GM19324 (cell line): ENCODE results near the gene MCOLN1.
"Not testable (repeated sequence)": the region's sequence is repeated elsewhere in the genome, so short reads cannot be mapped to it uniquely, and the experiment has no call there.

Experiments used
- ATAC-seq: cut with Tn5 transposase; IDR thresholded peaks from one replicate; pipeline ENCODE4 v1.9.1; 2021; ENCODE audit warnings: mild to moderate bottlenecking, moderate library complexity; ENCODE audit not compliant: unreplicated experiment, low FRiP score

The MCOLN1 gene

GRCh38 chr19:7562646-7563393 is 40.4 kb downstream of the MCOLN1 start:
- ATAC-seq, result no peak

DNA sequence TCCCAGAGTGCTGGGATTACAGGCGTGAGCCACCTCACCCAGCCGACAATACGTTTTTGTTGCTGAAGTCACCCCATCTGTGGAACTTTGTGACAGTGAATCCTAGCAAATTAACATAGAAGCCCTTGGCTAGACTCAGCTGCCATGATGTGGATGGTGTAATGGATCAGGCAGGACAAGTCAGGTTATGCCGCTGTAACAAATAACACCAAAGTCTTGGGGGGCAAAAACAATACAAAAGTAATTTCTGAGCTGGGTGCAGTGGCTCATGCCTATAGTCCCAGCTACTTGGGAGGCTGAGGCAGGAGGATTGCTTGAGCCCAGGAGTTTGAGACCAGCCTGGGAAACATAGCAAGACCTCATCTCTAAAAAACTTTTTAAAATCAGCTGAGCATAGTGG is 42.4 kb downstream of the MCOLN1 start:
- no peak for ATAC-seq

DNA sequence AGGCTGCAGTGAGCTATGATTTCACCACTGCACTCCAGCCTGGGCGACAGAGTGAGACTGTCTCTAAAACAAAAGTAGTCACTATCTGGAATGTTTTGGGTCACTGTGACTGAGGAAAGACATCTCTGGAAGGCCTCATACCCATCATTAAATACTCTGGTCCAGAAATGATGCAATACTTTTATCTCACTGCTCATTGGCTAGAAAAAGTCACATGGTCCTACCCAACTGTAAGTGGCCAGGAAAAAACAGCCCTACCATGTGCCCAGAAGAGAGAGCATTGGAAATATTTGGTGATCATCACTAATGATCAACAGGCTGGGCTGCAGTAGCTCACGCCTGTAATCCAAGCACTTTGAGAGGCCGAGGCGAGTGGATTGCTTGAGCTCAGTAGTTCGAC is 42.9 kb downstream of the MCOLN1 start:
- ATAC-seq, result no peak

DNA sequence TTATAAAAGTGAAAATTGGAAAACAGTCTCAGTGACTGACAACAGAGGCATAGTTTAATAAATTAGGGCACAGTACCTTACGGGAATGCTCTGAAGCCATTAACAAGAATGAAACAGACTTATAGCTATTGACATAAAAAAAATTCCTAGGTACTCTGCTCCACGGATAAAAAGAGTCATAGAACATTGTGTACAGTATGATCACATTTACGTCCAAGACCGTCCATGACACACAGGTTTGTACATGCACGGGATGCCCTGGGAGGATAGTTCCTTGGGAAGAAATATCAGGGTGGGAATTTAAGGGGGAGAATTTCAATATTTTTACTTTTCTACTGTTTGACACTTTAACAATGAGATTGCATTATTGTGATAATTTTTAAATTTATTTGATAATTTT is 48.3 kb downstream of the MCOLN1 start:
- no peak for ATAC-seq

DNA sequence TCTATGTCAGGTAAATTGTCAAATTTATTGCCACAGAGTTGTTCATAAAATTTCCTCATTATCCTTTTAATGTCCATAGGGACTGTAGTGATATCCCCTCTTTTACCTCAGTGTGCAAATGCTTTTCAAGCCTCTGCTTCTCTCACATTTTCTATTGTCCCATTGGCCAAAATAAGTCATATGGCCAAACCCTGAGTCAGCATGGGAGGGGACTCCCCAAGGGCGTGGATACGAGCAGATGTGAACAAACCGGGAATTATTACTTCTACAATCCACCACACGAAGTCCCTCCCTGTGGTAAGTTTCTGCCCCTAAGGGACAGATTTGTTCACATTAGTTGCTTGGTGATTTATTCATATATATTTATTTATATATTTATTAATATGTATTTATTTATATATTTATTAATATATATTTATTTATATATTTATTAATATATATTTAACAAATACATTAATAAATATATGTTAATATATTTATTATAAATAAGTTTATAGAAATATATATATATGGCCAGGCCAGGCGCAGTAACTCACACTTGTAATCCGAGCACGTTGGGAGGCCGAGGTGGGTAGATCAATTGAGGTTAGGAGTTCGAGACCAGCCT is 53.1 kb downstream of the MCOLN1 start:
- no peak for ATAC-seq

GRCh38 chr19:7577422-7577821 is 55.0 kb downstream of the MCOLN1 start:
- ATAC-seq, result not testable (repeated sequence)

DNA sequence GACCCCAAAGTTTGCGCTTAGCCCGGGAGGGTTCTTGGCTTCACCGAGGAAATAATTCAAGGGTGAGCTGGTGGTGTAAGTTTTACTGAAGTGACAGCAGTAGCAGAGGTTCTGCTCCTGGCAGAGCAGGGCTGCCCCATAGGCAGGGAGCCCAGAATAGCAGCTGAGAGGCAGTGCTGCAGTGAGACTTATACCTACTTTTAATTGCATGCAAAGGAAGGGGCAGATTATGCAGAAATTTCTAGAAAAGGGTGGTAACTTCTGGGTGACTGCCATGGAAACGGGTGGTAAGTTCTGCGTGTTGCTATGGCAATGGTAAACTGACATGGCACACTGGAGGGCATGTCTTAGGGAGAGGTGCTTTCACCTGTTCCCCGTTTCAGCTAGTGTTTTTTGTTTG is 55.7 kb downstream of the MCOLN1 start:
- ATAC-seq, result no peak

- no peak for ATAC-seq
Observed at GRCh38 chr19:7579182-7579581, 56.8 kb downstream of the MCOLN1 start.

- ATAC-seq, result no peak
Observed at GRCh38 chr19:7582446-7582845, 60.0 kb downstream of the MCOLN1 start.
